Upper lobe of left lung (tissue), 6 donors: Measurements from ENCODE around the gene SLC22A15. TPM values are rescaled to one million over a fixed set of nuclear protein-coding genes. Genes with fewer than 3 reads are reported as not detected.
"Not testable (repeated sequence)": the region's sequence is repeated elsewhere in the genome, so short reads cannot be mapped to it uniquely, and the experiment has no call there.

Experiments used
- ATAC-seq, 2 donors: fragments of 200-7000 bp; cut with Tn5 transposase; one replicate each; pipeline ENCODE4 v1.9.1; 2022; ENCODE audit warnings: mild to moderate bottlenecking in 2 of 2, moderate library complexity in 2 of 2; ENCODE audit not compliant: low FRiP score in 2 of 2
- DNase-seq, 2 donors: peaks; one replicate each; pipeline ENCODE4 v3.0.0-alpha.2; 2019 to 2020
- H3K27ac ChIP-seq, 4 donors: fragments of 200-600 bp; sonication (generic); one replicate each; pipeline ENCODE4 v1.5.1; 2016 to 2019
- H3K27me3 ChIP-seq, 4 donors: fragments of 200-600 bp; sonication (generic); one replicate each; pipeline ENCODE4 v1.5.1; 2017 to 2019
- H3K36me3 ChIP-seq, 4 donors: fragments of 200-600 bp; sonication (generic); one replicate each; pipeline ENCODE4 v1.5.1; 2016 to 2019
- H3K4me1 ChIP-seq, 4 donors: fragments of 200-600 bp; sonication (generic); one replicate each; pipeline ENCODE4 v1.5.1; 2018 to 2019
- H3K4me3 ChIP-seq, 4 donors: fragments of 200-600 bp; sonication (generic); one replicate each; pipeline ENCODE4 v1.5.1; 2017 to 2019; ENCODE audit warnings: mild to moderate bottlenecking in 2 of 4, moderate library complexity in 1 of 4
- H3K9me3 ChIP-seq, 4 donors: fragments of 200-600 bp; sonication (generic); one replicate each; pipeline ENCODE4 v1.5.1; 2018 to 2019
- CTCF ChIP-seq, 6 experiments: fragments of 450-650 bp in 4 of 6; fragments of 200-600 bp in 2 of 6; sonication (generic) in 2 of 6; IDR thresholded peaks; one replicate each; pipeline ENCODE4 v1.5.1; 2016 to 2019; ENCODE audit warnings: antibody characterized with exemption in 6 of 6
- EP300 ChIP-seq, 4 donors: sonication (generic); formaldehyde crosslinking; IDR thresholded peaks; one replicate each; pipeline ENCODE4 v1.5.1; 2017; ENCODE audit warnings: antibody characterized with exemption in 4 of 4, control low read depth in 2 of 4
- POLR2A ChIP-seq, 4 donors: fragments of 450-650 bp; IDR thresholded peaks; one replicate each; pipeline ENCODE4 v1.5.1; 2016 to 2017; ENCODE audit warnings: antibody characterized with exemption in 4 of 4, mild to moderate bottlenecking in 2 of 4
- POLR2AphosphoS5 ChIP-seq, 2 donors: sonication (generic); formaldehyde crosslinking; IDR thresholded peaks; one replicate each; pipeline ENCODE4 v1.5.1; 2017; ENCODE audit warnings: antibody characterized with exemption in 2 of 2
- WGBS, 2 donors: methylation state at CpG; one replicate each; pipeline ENCODE4 v1.1.5; 2017 to 2018; 5-methylcytosine and 5-hydroxymethylcytosine counted together
- total RNA-seq, 6 donors: library from RNA; depleted of rRNA in 4 of 6; stranded (reverse); fragments of >200 nt in 4 of 6; gene quantifications; one replicate each; pipeline versions ENCODE4 v1.1.0 to v1.2.1, GENCODE V29; 2016 to 2021
- donor health status: DM: no; HTN: no; CAD: no; lungs with moderate emphysema.
- donor health status: DM: no; HTN: yes; CAD: no; lungs with severe emphysema.

SLC22A15 gene
- total RNA-seq, 6 donors from 2014 or later = 12.5 to 52.4 (median 27.1) TPM

- no peak for TF ChIP-seq POLR2A (IDR thresholded peaks at IDR 0.05)
- no peak for TF ChIP-seq CTCF (IDR thresholded peaks at IDR 0.05)
- TF ChIP-seq EP300 (IDR thresholded peaks at IDR 0.05) = no peak
- no peak for TF ChIP-seq POLR2AphosphoS5 (IDR thresholded peaks at IDR 0.05)
Observed at GRCh38 chr1:116036255-116036654, 59.9 kb downstream of the SLC22A15 start.

GRCh38 chr1:116038679-116039078 is 62.4 kb downstream of the SLC22A15 start:
- TF ChIP-seq EP300 (IDR thresholded peaks at IDR 0.05) (no peak), CTCF (IDR thresholded peaks at IDR 0.05) (no peak), POLR2AphosphoS5 (IDR thresholded peaks at IDR 0.05) (no peak), POLR2A (IDR thresholded peaks at IDR 0.05) (no peak)
- H3K9me3 ChIP-seq = no peaks in the 10 kb centered on the region
- ATAC-seq = no peak
- no peaks in the 10 kb centered on the region for H3K4me1 ChIP-seq
- H3K4me3 ChIP-seq = no peak overlapping the region
- H3K27ac ChIP-seq = no peak overlapping the region
- H3K27me3 ChIP-seq = no peaks in the 10 kb centered on the region
- H3K36me3 ChIP-seq = peaks cover 0 to 36% (median 9%) of the 10 kb centered on the region in 4 donors
- no peak for DNase-seq
- WGBS, 2 donors = 29 to 36% methylated on average over 2 of the region's 2 CpGs

More at GRCh38 chr1:116036255-116036654, 59.9 kb downstream of the SLC22A15 start:
- H3K27ac ChIP-seq = no peak overlapping the region
- H3K4me3 ChIP-seq = no peak overlapping the region
- 83 to 87% methylated on average over 4 of the region's 4 CpGs for WGBS, 2 donors
- ATAC-seq (no peak), DNase-seq (no peak)
- H3K36me3 ChIP-seq = peaks cover 0 to 49% (median 11%) of the 10 kb centered on the region in 4 donors
- no peaks in the 10 kb centered on the region for H3K4me1 ChIP-seq
- H3K27me3 ChIP-seq = no peaks in the 10 kb centered on the region
- H3K9me3 ChIP-seq = no peaks in the 10 kb centered on the region

GRCh38 chr1:116044071-116044470 is 67.8 kb downstream of the SLC22A15 start:
- H3K36me3 ChIP-seq = peaks cover 0 to 8% (median 0%) of the 10 kb centered on the region in 4 donors
- H3K9me3 ChIP-seq = no peaks in the 10 kb centered on the region

GRCh38 chr1:116046933-116047332 is 70.6 kb downstream of the SLC22A15 start:
- WGBS, 2 donors = 91 to 100% methylated on average over 7 to 8 of the region's 8 CpGs
- DNase-seq, H3K4me3 ChIP-seq, H3K27me3 ChIP-seq, H3K36me3 ChIP-seq, H3K9me3 ChIP-seq, H3K4me1 ChIP-seq, ATAC-seq, H3K27ac ChIP-seq: not testable (repeated sequence)

More at GRCh38 chr1:116044071-116044470, 67.8 kb downstream of the SLC22A15 start:
- WGBS, 2 donors = 97 to 98% methylated on average over 4 of the region's 4 CpGs
- no peaks in the 10 kb centered on the region for H3K4me1 ChIP-seq
- ATAC-seq (no peak), DNase-seq (no peak)
- H3K27me3 ChIP-seq = no peaks in the 10 kb centered on the region
- TF ChIP-seq CTCF (IDR thresholded peaks at IDR 0.05) (no peak), POLR2AphosphoS5 (IDR thresholded peaks at IDR 0.05) (no peak), EP300 (IDR thresholded peaks at IDR 0.05) (no peak), POLR2A (IDR thresholded peaks at IDR 0.05) (no peak)
- H3K4me3 ChIP-seq = no peak overlapping the region
- no peak overlapping the region for H3K27ac ChIP-seq

- ATAC-seq = not testable (repeated sequence)
Observed at GRCh38 chr1:116051896-116052295, 75.6 kb downstream of the SLC22A15 start.

GRCh38 chr1:116062201-116062600 is 85.9 kb downstream of the SLC22A15 start:
- Histone ChIP-seq H3K9me3 (peaks cover 0 to 3% (median 0%) of the 10 kb centered on the region in 4 donors), H3K27me3 (no peaks in the 10 kb centered on the region), H3K36me3 (peaks cover 0 to 12% (median 11%) of the 10 kb centered on the region in 4 donors), H3K4me1 (no peaks in the 10 kb centered on the region), H3K4me3 (no peak overlapping the region), H3K27ac (no peak overlapping the region)
- no peak for TF ChIP-seq EP300 (IDR thresholded peaks at IDR 0.05)
- TF ChIP-seq POLR2A (IDR thresholded peaks at IDR 0.05) = no peak
- TF ChIP-seq POLR2AphosphoS5 (IDR thresholded peaks at IDR 0.05) = no peak
- no peak for TF ChIP-seq CTCF (IDR thresholded peaks at IDR 0.05)
- WGBS, 2 donors = 76 to 95% methylated on average over 1 of the region's 1 CpG
- DNase-seq (no peak), ATAC-seq (no peak)

More at GRCh38 chr1:116051896-116052295, 75.6 kb downstream of the SLC22A15 start:
- H3K27me3 ChIP-seq, H3K4me1 ChIP-seq, H3K4me3 ChIP-seq, DNase-seq, H3K36me3 ChIP-seq, H3K27ac ChIP-seq, H3K9me3 ChIP-seq: not testable (repeated sequence)
- WGBS, 2 donors = 89 to 96% methylated on average over 14 to 16 of the region's 16 CpGs
